ENCODE measurements around the gene BNIP1.
A peak's percentile ranks its signal among the peaks of the same experiment; 100 is the strongest.

BNIP1 gene

GRCh38 chr5:173144200-173145176 is at the start of gene BNIP1:
BNIP1 (plus strand) TSS chr5:173144531; CDS start chr5:173144546, 15 bp downstream.
- peaks cover 13% of the 10 kb centered on the region for H3K36me3 ChIP-seq (replicated peaks; ENCODE audit: low read depth, low read length)
- peak within 1 kb of the TSS; percentile 64 for H3K27ac ChIP-seq (ENCODE audit: low read length)
- TF ChIP-seq EZH2phosphoT487 (IDR thresholded peaks at IDR 0.05; ENCODE audit: low read depth) (no peak), CTCF (IDR thresholded peaks at IDR 0.05; ENCODE audit: low read depth, low read length) (peak; percentile 73)
- H2AFZ ChIP-seq (ENCODE audit: low read depth, low read length), result peak within 1 kb of the TSS; percentile 92
- H3K4me1 ChIP-seq (ENCODE audit: low read length), result peaks cover 10% of the 10 kb centered on the region
- H3K79me2 ChIP-seq (ENCODE audit: low read length), result peaks cover 8% of the 10 kb centered on the region
- no peaks in the 10 kb centered on the region for H3K27me3 ChIP-seq (ENCODE audit: low read depth, low read length)
- H3K4me2 ChIP-seq (ENCODE audit: low read length), result peak within 1 kb of the TSS; percentile 94
- H3K9me3 ChIP-seq (ENCODE audit: insufficient read depth, low read length), result no peaks in the 10 kb centered on the region
- no peaks in the 10 kb centered on the region for H4K20me1 ChIP-seq (ENCODE audit: insufficient read depth, low read length)
- H3K9ac ChIP-seq (ENCODE audit: low read length), result peak within 1 kb of the TSS; percentile 77
- peak within 1 kb of the TSS; percentile 92 for H3K4me3 ChIP-seq (ENCODE audit: low read length)

- TF ChIP-seq CTCF (IDR thresholded peaks at IDR 0.05; ENCODE audit: low read depth, low read length) (no peak), EZH2phosphoT487 (IDR thresholded peaks at IDR 0.05; ENCODE audit: low read depth) (no peak)
- H3K36me3 ChIP-seq (replicated peaks; ENCODE audit: low read depth, low read length), result no peaks in the 10 kb centered on the region
- no peaks in the 10 kb centered on the region for H3K4me1 ChIP-seq (ENCODE audit: low read length)
- no peaks in the 10 kb centered on the region for H3K27me3 ChIP-seq (ENCODE audit: low read depth, low read length)
- H4K20me1 ChIP-seq (ENCODE audit: insufficient read depth, low read length), result no peaks in the 10 kb centered on the region
- no peak overlapping the region for H3K4me3 ChIP-seq (ENCODE audit: low read length)
- no peak overlapping the region for H2AFZ ChIP-seq (ENCODE audit: low read depth, low read length)
- H3K27ac ChIP-seq (ENCODE audit: low read length), result no peak overlapping the region
- H3K9me3 ChIP-seq (ENCODE audit: insufficient read depth, low read length), result peaks cover 5% of the 10 kb centered on the region; the same call in 1 of the 2 replicates
- H3K79me2 ChIP-seq (ENCODE audit: low read length), result no peaks in the 10 kb centered on the region
- no peak overlapping the region for H3K9ac ChIP-seq (ENCODE audit: low read length)
- H3K4me2 ChIP-seq (ENCODE audit: low read length), result no peak overlapping the region
Observed at GRCh38 chr5:173098787-173099186, 45.5 kb upstream of the BNIP1 start.

GRCh38 chr5:173099461-173099860 is 44.9 kb upstream of the BNIP1 start:
- H3K9ac ChIP-seq (ENCODE audit: low read length), result no peak overlapping the region
- H2AFZ ChIP-seq (ENCODE audit: low read depth, low read length), result no peak overlapping the region
- no peak overlapping the region for H3K4me2 ChIP-seq (ENCODE audit: low read length)
- no peaks in the 10 kb centered on the region for H3K79me2 ChIP-seq (ENCODE audit: low read length)
- TF ChIP-seq CTCF (IDR thresholded peaks at IDR 0.05; ENCODE audit: low read depth, low read length), result no peak
- TF ChIP-seq EZH2phosphoT487 (IDR thresholded peaks at IDR 0.05; ENCODE audit: low read depth), result no peak
- no peak overlapping the region for H3K4me3 ChIP-seq (ENCODE audit: low read length)
- H3K27me3 ChIP-seq (ENCODE audit: low read depth, low read length), result no peaks in the 10 kb centered on the region
- no peaks in the 10 kb centered on the region for H4K20me1 ChIP-seq (ENCODE audit: insufficient read depth, low read length)
- H3K36me3 ChIP-seq (replicated peaks; ENCODE audit: low read depth, low read length), result no peaks in the 10 kb centered on the region
- peaks cover 5% of the 10 kb centered on the region; the same call in 1 of the 2 replicates for H3K9me3 ChIP-seq (ENCODE audit: insufficient read depth, low read length)
- H3K27ac ChIP-seq (ENCODE audit: low read length), result no peak overlapping the region
- no peaks in the 10 kb centered on the region for H3K4me1 ChIP-seq (ENCODE audit: low read length)

- Histone ChIP-seq H3K27me3 (ENCODE audit: low read depth, low read length) (no peaks in the 10 kb centered on the region), H3K4me2 (ENCODE audit: low read length) (no peak overlapping the region), H3K27ac (ENCODE audit: low read length) (no peak overlapping the region), H3K9me3 (ENCODE audit: insufficient read depth, low read length) (peaks cover 5% of the 10 kb centered on the region; the same call in 1 of the 2 replicates), H3K79me2 (ENCODE audit: low read length) (no peaks in the 10 kb centered on the region), H3K4me3 (ENCODE audit: low read length) (no peak overlapping the region), H3K9ac (ENCODE audit: low read length) (no peak overlapping the region), H2AFZ (ENCODE audit: low read depth, low read length) (no peak overlapping the region), H3K4me1 (ENCODE audit: low read length) (no peaks in the 10 kb centered on the region), H4K20me1 (ENCODE audit: insufficient read depth, low read length) (no peaks in the 10 kb centered on the region), H3K36me3 (replicated peaks; ENCODE audit: low read depth, low read length) (no peaks in the 10 kb centered on the region)
- TF ChIP-seq EZH2phosphoT487 (IDR thresholded peaks at IDR 0.05; ENCODE audit: low read depth), result no peak
- no peak for TF ChIP-seq CTCF (IDR thresholded peaks at IDR 0.05; ENCODE audit: low read depth, low read length)
Observed at GRCh38 chr5:173101245-173101644, 43.1 kb upstream of the BNIP1 start.

Measured in OCI-LY3 (cell line).